OCI-LY3 (cell line): ENCODE results near the gene CWC27.

Source experiments
- H2AFZ ChIP-seq: fragments of 200-600, 300-600 bp; shearing (Covaris generic); 2 replicates; pipeline ENCODE4 v1.6.0; 2014; ENCODE audit warnings: antibody characterized with exemption, low read depth, low read length
- H3K27ac ChIP-seq: fragments of 200-600, 300-600 bp; sonication (generic); 2 replicates; pipeline ENCODE4 v1.5.1; 2014; ENCODE audit warnings: mild to moderate bottlenecking, low read length, moderate library complexity, mixed read lengths
- H3K27me3 ChIP-seq: fragments of 200-600, 300-600 bp; sonication (generic); 2 replicates; pipeline ENCODE4 v1.6.1; 2014; ENCODE audit warnings: low read depth, low read length, mixed read lengths
- H3K36me3 ChIP-seq: fragments of 200-600, 300-600 bp; sonication (generic); replicated peaks from 2 replicates; pipeline ENCODE3; 2014; ENCODE audit warnings: low read depth, low read length, mixed read lengths
- H3K4me1 ChIP-seq: fragments of 300-600, 200-600 bp; sonication (generic); 2 replicates; pipeline ENCODE4 v1.6.1; 2014; ENCODE audit warnings: low read length, mixed read lengths
- H3K4me2 ChIP-seq: fragments of 200-600, 300-600 bp; sonication (generic); 2 replicates; pipeline ENCODE4 v1.6.1; 2014; ENCODE audit warnings: low read length, mixed read lengths
- H3K4me3 ChIP-seq: fragments of 300-600, 200-600 bp; sonication (generic); 2 replicates; pipeline ENCODE4 v1.5.1; 2014; ENCODE audit warnings: antibody characterized with exemption, mild to moderate bottlenecking, low read length, moderate library complexity
- H3K79me2 ChIP-seq: fragments of 300-600, 200-600 bp; shearing (Covaris generic); 2 replicates; pipeline ENCODE4 v1.6.1; 2014; ENCODE audit warnings: mild to moderate bottlenecking, low read length, mixed read lengths
- H3K9ac ChIP-seq: fragments of 300-600, 200-600 bp; shearing (Covaris generic); 2 replicates; pipeline ENCODE4 v1.6.0; 2014; ENCODE audit warnings: mild to moderate bottlenecking, low read length, moderate library complexity
- H3K9me3 ChIP-seq: fragments of 200-600, 300-600 bp; shearing (Covaris generic); 2 replicates; pipeline ENCODE4 v1.6.1; 2014; ENCODE audit warnings: low read length, mixed read lengths; ENCODE audit not compliant: insufficient read depth
- H4K20me1 ChIP-seq: fragments of 200-600, 300-600 bp; sonication (generic); 2 replicates; pipeline ENCODE4 v1.6.1; 2016; ENCODE audit warnings: low read length, mixed read lengths; ENCODE audit not compliant: insufficient read depth
- CTCF ChIP-seq: fragments of 200-600, 300-600 bp; sonication (generic); IDR thresholded peaks from 2 replicates; pipeline ENCODE4 v1.5.1; 2014; ENCODE audit warnings: antibody characterized with exemption, low read length, low read depth
- EZH2phosphoT487 ChIP-seq: fragments of 200-600 bp; shearing (Covaris generic); IDR thresholded peaks from 2 replicates; pipeline ENCODE4 v1.6.1; 2018; ENCODE audit warnings: antibody characterized with exemption, mixed run types, low read depth

The CWC27 gene

DNA sequence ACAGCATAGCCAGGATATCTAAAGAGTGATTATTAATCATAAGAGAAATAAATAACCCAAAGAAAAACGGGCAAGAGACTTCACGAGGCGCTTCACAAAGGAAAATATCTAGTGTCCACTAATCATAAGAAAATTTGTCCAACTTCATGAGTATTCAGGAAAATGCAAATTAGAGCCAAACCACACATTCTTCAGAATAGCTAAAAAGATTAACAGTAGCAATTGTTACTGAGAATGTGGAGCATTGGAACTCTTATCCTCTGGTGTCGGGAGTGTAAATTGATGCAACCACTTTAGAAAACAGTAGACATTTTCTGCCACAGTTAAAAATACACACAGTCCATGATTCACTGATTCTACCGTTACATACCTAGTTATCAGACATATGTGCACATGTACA is 145.7 kb downstream of the CWC27 start:
- Histone ChIP-seq H3K4me2 (no peak overlapping the region), H3K36me3 (no peaks in the 10 kb centered on the region), H3K4me3 (no peak overlapping the region), H3K9ac (no peak overlapping the region), H3K9me3 (no peaks in the 10 kb centered on the region), H3K4me1 (peaks cover 6% of the 10 kb centered on the region; the same call in 1 of the 2 replicates), H3K27me3 (no peaks in the 10 kb centered on the region), H3K79me2 (no peaks in the 10 kb centered on the region), H3K27ac (no peak overlapping the region), H2AFZ (no peak overlapping the region), H4K20me1 (no peaks in the 10 kb centered on the region)
- TF ChIP-seq CTCF: no peak
- no peak for TF ChIP-seq EZH2phosphoT487

GRCh38 chr5:64918083-64918482 is 149.4 kb downstream of the CWC27 start:
- Histone ChIP-seq H3K9me3 (no peaks in the 10 kb centered on the region), H3K27ac (no peak overlapping the region), H3K9ac (no peak overlapping the region), H3K4me1 (no peaks in the 10 kb centered on the region), H3K79me2 (no peaks in the 10 kb centered on the region), H3K4me3 (no peak overlapping the region), H4K20me1 (no peaks in the 10 kb centered on the region), H3K4me2 (no peak overlapping the region), H3K36me3 (no peaks in the 10 kb centered on the region), H3K27me3 (no peaks in the 10 kb centered on the region), H2AFZ (no peak overlapping the region)
- TF ChIP-seq CTCF (no peak), EZH2phosphoT487 (no peak)

- H3K27me3 ChIP-seq: no peaks in the 10 kb centered on the region
- H3K27ac ChIP-seq: no peak overlapping the region
- H3K9me3 ChIP-seq: no peaks in the 10 kb centered on the region
- H2AFZ ChIP-seq: no peak overlapping the region
- H3K9ac ChIP-seq: no peak overlapping the region
- TF ChIP-seq EZH2phosphoT487 (no peak), CTCF (no peak)
- no peaks in the 10 kb centered on the region for H3K36me3 ChIP-seq
- peaks cover 7% of the 10 kb centered on the region for H3K4me1 ChIP-seq
- H3K79me2 ChIP-seq: no peaks in the 10 kb centered on the region
- no peaks in the 10 kb centered on the region for H4K20me1 ChIP-seq
- no peak overlapping the region for H3K4me3 ChIP-seq
- no peak overlapping the region for H3K4me2 ChIP-seq
These were observed 152.7 kb downstream of the CWC27 start for GRCh38 chr5:64921386-64921785.

- H3K27me3 ChIP-seq: no peaks in the 10 kb centered on the region
- no peak overlapping the region for H3K4me2 ChIP-seq
- H2AFZ ChIP-seq: no peak overlapping the region
- no peaks in the 10 kb centered on the region for H3K79me2 ChIP-seq
- no peak for TF ChIP-seq EZH2phosphoT487
- TF ChIP-seq CTCF: no peak
- no peak overlapping the region for H3K9ac ChIP-seq
- H4K20me1 ChIP-seq: no peaks in the 10 kb centered on the region
- no peaks in the 10 kb centered on the region for H3K36me3 ChIP-seq
- no peaks in the 10 kb centered on the region for H3K9me3 ChIP-seq
- H3K27ac ChIP-seq: no peak overlapping the region
- H3K4me1 ChIP-seq: peaks cover 7% of the 10 kb centered on the region
- H3K4me3 ChIP-seq: no peak overlapping the region
These were observed 154.5 kb downstream of the CWC27 start for GRCh38 chr5:64923151-64923685.
